Liver (tissue), 9 donors: Measurements from ENCODE around the gene ARFGAP3. TPM values are rescaled to one million over a fixed set of nuclear protein-coding genes. Genes with fewer than 3 reads are reported as not detected.
A peak's percentile ranks its signal among the peaks of the same experiment; 100 is the strongest.

Experiments
- DNase-seq: peaks from one replicate; pipeline ENCODE4 v3.0.0-alpha.2; 2017; ENCODE audit warnings: low spot score
- H3K27ac ChIP-seq, 2 donors: one replicate each; pipeline ENCODE4 v1.7.0; 2013; ENCODE audit warnings: inconsistent platforms in 2 of 2, low read length in 2 of 2, control low read depth in 1 of 2, low read depth in 1 of 2, mild to moderate bottlenecking in 1 of 2
- H3K27me3 ChIP-seq, 4 donors: one replicate each; pipeline versions ENCODE4 v1.6.1 to v1.7.0; 2013; ENCODE audit warnings: low read length in 3 of 4, inconsistent platforms in 1 of 4, mild to moderate bottlenecking in 1 of 4, moderate library complexity in 1 of 4; ENCODE audit not compliant: control insufficient read depth in 4 of 4, insufficient read depth in 4 of 4
- H3K36me3 ChIP-seq, 4 donors: one replicate each; pipeline versions ENCODE4 v1.6.1 to v1.7.0; 2013; ENCODE audit warnings: low read length in 3 of 4, mild to moderate bottlenecking in 3 of 4, low read depth in 1 of 4, moderate library complexity in 1 of 4; ENCODE audit not compliant: control insufficient read depth in 4 of 4, insufficient read depth in 3 of 4
- H3K4me1 ChIP-seq, 4 donors: one replicate each; pipeline versions ENCODE4 v1.6.1 to v1.7.0; 2013; ENCODE audit warnings: low read length in 3 of 4, mild to moderate bottlenecking in 3 of 4, moderate library complexity in 1 of 4; ENCODE audit not compliant: control insufficient read depth in 4 of 4, insufficient read depth in 4 of 4
- H3K4me3 ChIP-seq, 3 donors: one replicate each; pipeline versions ENCODE4 v1.6.1 to v1.7.0; 2013; ENCODE audit warnings: low read length in 3 of 3, control low read depth in 1 of 3, low read depth in 1 of 3, mild to moderate bottlenecking in 1 of 3
- H3K9ac ChIP-seq, 2 donors: one replicate each; pipeline ENCODE4 v1.7.0; 2013; ENCODE audit warnings: low read length in 2 of 2, mild to moderate bottlenecking in 2 of 2, moderate library complexity in 2 of 2, control low read depth in 1 of 2, low read depth in 1 of 2
- H3K9me3 ChIP-seq, 4 donors: one replicate each; pipeline versions ENCODE4 v1.6.1 to v1.7.0; 2013; ENCODE audit warnings: low read length in 3 of 4; ENCODE audit not compliant: control insufficient read depth in 4 of 4
- EGR1 ChIP-seq, 2 donors: IDR thresholded peaks; 2 replicates each; pipeline ENCODE4 v1.6.1; 2016 to 2018; ENCODE audit warnings: antibody characterized with exemption in 2 of 2, low read depth in 2 of 2
- FOXA1 ChIP-seq: IDR thresholded peaks from 2 replicates; pipeline ENCODE4 v1.6.1; 2016; ENCODE audit warnings: antibody characterized with exemption
- FOXA2 ChIP-seq: IDR thresholded peaks from 2 replicates; pipeline ENCODE4 v1.6.1; 2016; ENCODE audit warnings: antibody characterized with exemption
- GABPA ChIP-seq, 2 donors: IDR thresholded peaks in 1 of 2; conservative IDR thresholded peaks in 1 of 2; 2 replicates each; pipeline ENCODE4 v1.6.1; 2016; ENCODE audit warnings: antibody characterized with exemption in 2 of 2, mild to moderate bottlenecking in 1 of 2, moderate library complexity in 1 of 2
- HNF4A ChIP-seq, 2 donors: conservative IDR thresholded peaks; 2 replicates each; pipeline ENCODE4 v1.6.1; 2016; ENCODE audit warnings: antibody characterized with exemption in 2 of 2, mild to moderate bottlenecking in 2 of 2
- HNF4G ChIP-seq: IDR thresholded peaks from 2 replicates; pipeline ENCODE4 v1.6.1; 2016; ENCODE audit warnings: antibody characterized with exemption
- JUND ChIP-seq, 2 donors: IDR thresholded peaks; 2 replicates each; pipeline ENCODE4 v1.6.1; 2016; ENCODE audit warnings: antibody characterized with exemption in 2 of 2
- NR2F2 ChIP-seq: IDR thresholded peaks from 2 replicates; pipeline ENCODE4 v1.6.1; 2016; ENCODE audit warnings: antibody characterized with exemption
- RAD21 ChIP-seq, 2 donors: IDR thresholded peaks; 2 replicates each; pipeline ENCODE4 v1.6.1; 2016; ENCODE audit warnings: antibody characterized with exemption in 2 of 2, mild to moderate bottlenecking in 2 of 2
- RXRA ChIP-seq, 2 donors: IDR thresholded peaks; 2 replicates each; pipeline ENCODE4 v1.6.1; 2017 to 2018; ENCODE audit warnings: antibody characterized with exemption in 2 of 2, mild to moderate bottlenecking in 1 of 2
- SP1 ChIP-seq: IDR thresholded peaks from 2 replicates; pipeline ENCODE4 v1.6.1; 2018; ENCODE audit warnings: antibody characterized with exemption, mild to moderate bottlenecking
- TAF1 ChIP-seq: conservative IDR thresholded peaks from 2 replicates; pipeline ENCODE4 v1.6.1; 2016; ENCODE audit warnings: antibody characterized with exemption, mild to moderate bottlenecking
- YY1 ChIP-seq: IDR thresholded peaks from 2 replicates; pipeline ENCODE4 v1.6.1; 2016; ENCODE audit warnings: antibody characterized with exemption, mild to moderate bottlenecking
- WGBS: extraction: QIAGEN DNeasy Blood & Tissue Kit; methylation state at CpG from one replicate; pipeline ENCODE4 v1.1.7; 2013; 5-methylcytosine and 5-hydroxymethylcytosine counted together
- polyA plus RNA-seq, 2 donors: library from polyadenylated mRNA; stranded (reverse) in 1 of 2; unstranded in 1 of 2; fragments of 200-250 nt in 1 of 2; fragments of >200 nt in 1 of 2; fragmentation: Nextera tagmentation in 1 of 2; extraction: Ambion mirVana in 1 of 2; gene quantifications; one replicate each; pipeline versions ENCODE4 v1.2.1 to v1.2.3, GENCODE V29; 2013 to 2015
- total RNA-seq, 2 donors: library from RNA; depleted of rRNA; stranded (reverse); fragments of >200 nt; gene quantifications; one replicate each; pipeline ENCODE4 v1.2.3, GENCODE V29; 2014
- TF ChIP-seq, protein P1 (sequence below): IDR thresholded peaks from 2 replicates; pipeline ENCODE4 v1.6.1; 2016; ENCODE audit warnings: antibody characterized with exemption, mild to moderate bottlenecking
- TF ChIP-seq, protein P2 (sequence below): IDR thresholded peaks from 2 replicates; pipeline ENCODE4 v1.6.1; 2016; ENCODE audit warnings: antibody characterized with exemption
- TF ChIP-seq, protein P3 (sequence below): IDR thresholded peaks from 2 replicates; pipeline ENCODE4 v1.6.1; 2016; ENCODE audit warnings: antibody characterized with exemption
- donor health status: healthy.
- donor health status: healthy.
- donor health status: healthy.
- donor health status: healthy.
- donor health status: healthy.

The ARFGAP3 gene
- total and polyA plus RNA-seq, 4 donors = 18.2 to 55.1 (median 27.5) TPM

DNA sequence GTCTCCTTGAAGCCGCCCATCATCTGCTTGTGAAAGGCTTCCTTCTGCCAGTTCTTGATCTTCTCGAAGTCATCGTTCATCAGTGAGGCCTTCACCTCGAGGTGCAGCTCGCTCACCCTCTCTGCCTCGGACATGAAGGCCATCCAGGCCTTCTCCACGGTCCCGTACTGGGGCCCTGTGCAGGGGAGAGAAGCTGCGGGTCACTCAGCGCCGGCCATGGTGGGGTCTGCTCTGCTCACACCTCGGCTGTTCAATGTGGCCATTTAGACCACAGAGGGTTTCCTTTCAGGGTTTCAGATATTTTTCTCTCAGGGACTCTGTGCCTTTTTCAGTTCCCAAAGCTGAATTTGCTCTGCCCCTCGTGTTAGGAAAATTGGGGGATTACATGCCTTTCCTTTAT is 33.9 kb upstream of the ARFGAP3 start (continued):
- TF ChIP-seq GABPA (IDR thresholded peaks at IDR 0.05 in 1 of 2, conservative IDR thresholded peaks at IDR 0.05 in 1 of 2) (no peak), TAF1 (no peak), JUND (IDR thresholded peaks at IDR 0.05) (no peak)

GRCh38 chr22:42889304-42889703 is 32.2 kb upstream of the ARFGAP3 start:
- peaks cover 16 to 43% (median 35%) of the 10 kb centered on the region in 4 donors for H3K4me1 ChIP-seq
- WGBS = 89% methylated on average over 4 of the region's 4 CpGs

GRCh38 chr22:42887523-42888507 is 30.7 kb upstream of the ARFGAP3 start:
- DNase-seq = no peak
- Histone ChIP-seq H3K27me3 (no peaks in the 10 kb centered on the region), H3K4me3 (no peak overlapping the region), H3K9ac (peak overlapping the region; percentile 30 to 32), H3K9me3 (no peaks in the 10 kb centered on the region), H3K4me1 (peaks cover 11 to 31% (median 28%) of the 10 kb centered on the region in 4 donors), H3K36me3 (peaks cover 0 to 13% (median 8%) of the 10 kb centered on the region in 4 donors), H3K27ac (peak overlapping the region; percentile 72 to 84)
- 49% methylated on average over 14 of the region's 14 CpGs for WGBS
- TF ChIP-seq FOXA2 (no peak), RXRA (IDR thresholded peaks at IDR 0.05) (peak in 1 of 2 donors; percentile 86), EGR1 (IDR thresholded peaks at IDR 0.05; ENCODE audit: low read depth in 2 of 2) (peak in 1 of 2 donors; percentile 22), NR2F2 (no peak), FOXA1 (no peak), SP1 (peak; percentile 35), GABPA (IDR thresholded peaks at IDR 0.05 in 1 of 2, conservative IDR thresholded peaks at IDR 0.05 in 1 of 2) (peak in 1 of 2 donors; percentile 31), HNF4A (conservative IDR thresholded peaks at IDR 0.05) (peak; percentile 39 to 66), JUND (IDR thresholded peaks at IDR 0.05) (peak in 1 of 2 donors; percentile 79), TAF1 (no peak), YY1 (peak; percentile 91), RAD21 (IDR thresholded peaks at IDR 0.05) (peak; percentile 38 to 52), HNF4G (no peak)
- TF ChIP-seq, protein P1, sequence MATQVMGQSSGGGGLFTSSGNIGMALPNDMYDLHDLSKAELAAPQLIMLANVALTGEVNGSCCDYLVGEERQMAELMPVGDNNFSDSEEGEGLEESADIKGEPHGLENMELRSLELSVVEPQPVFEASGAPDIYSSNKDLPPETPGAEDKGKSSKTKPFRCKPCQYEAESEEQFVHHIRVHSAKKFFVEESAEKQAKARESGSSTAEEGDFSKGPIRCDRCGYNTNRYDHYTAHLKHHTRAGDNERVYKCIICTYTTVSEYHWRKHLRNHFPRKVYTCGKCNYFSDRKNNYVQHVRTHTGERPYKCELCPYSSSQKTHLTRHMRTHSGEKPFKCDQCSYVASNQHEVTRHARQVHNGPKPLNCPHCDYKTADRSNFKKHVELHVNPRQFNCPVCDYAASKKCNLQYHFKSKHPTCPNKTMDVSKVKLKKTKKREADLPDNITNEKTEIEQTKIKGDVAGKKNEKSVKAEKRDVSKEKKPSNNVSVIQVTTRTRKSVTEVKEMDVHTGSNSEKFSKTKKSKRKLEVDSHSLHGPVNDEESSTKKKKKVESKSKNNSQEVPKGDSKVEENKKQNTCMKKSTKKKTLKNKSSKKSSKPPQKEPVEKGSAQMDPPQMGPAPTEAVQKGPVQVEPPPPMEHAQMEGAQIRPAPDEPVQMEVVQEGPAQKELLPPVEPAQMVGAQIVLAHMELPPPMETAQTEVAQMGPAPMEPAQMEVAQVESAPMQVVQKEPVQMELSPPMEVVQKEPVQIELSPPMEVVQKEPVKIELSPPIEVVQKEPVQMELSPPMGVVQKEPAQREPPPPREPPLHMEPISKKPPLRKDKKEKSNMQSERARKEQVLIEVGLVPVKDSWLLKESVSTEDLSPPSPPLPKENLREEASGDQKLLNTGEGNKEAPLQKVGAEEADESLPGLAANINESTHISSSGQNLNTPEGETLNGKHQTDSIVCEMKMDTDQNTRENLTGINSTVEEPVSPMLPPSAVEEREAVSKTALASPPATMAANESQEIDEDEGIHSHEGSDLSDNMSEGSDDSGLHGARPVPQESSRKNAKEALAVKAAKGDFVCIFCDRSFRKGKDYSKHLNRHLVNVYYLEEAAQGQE = peak; percentile 46
- TF ChIP-seq, protein P2, sequence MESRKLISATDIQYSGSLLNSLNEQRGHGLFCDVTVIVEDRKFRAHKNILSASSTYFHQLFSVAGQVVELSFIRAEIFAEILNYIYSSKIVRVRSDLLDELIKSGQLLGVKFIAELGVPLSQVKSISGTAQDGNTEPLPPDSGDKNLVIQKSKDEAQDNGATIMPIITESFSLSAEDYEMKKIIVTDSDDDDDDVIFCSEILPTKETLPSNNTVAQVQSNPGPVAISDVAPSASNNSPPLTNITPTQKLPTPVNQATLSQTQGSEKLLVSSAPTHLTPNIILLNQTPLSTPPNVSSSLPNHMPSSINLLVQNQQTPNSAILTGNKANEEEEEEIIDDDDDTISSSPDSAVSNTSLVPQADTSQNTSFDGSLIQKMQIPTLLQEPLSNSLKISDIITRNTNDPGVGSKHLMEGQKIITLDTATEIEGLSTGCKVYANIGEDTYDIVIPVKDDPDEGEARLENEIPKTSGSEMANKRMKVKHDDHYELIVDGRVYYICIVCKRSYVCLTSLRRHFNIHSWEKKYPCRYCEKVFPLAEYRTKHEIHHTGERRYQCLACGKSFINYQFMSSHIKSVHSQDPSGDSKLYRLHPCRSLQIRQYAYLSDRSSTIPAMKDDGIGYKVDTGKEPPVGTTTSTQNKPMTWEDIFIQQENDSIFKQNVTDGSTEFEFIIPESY = no peak
- TF ChIP-seq, protein P3, sequence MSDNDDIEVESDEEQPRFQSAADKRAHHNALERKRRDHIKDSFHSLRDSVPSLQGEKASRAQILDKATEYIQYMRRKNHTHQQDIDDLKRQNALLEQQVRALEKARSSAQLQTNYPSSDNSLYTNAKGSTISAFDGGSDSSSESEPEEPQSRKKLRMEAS = peak; percentile 63

More at GRCh38 chr22:42889304-42889703, 32.2 kb upstream of the ARFGAP3 start:
- Histone ChIP-seq H3K4me3 (no peak overlapping the region), H3K27ac (peak overlapping the region; percentile 45 to 47), H3K9ac (no peak overlapping the region), H3K9me3 (no peaks in the 10 kb centered on the region), H3K36me3 (peaks cover 0 to 10% (median 3%) of the 10 kb centered on the region in 4 donors), H3K27me3 (no peaks in the 10 kb centered on the region)
- TF ChIP-seq, protein P1 = peak; percentile 9
- no peak for TF ChIP-seq FOXA2
- peak in 1 of 2 donors; percentile 15 for TF ChIP-seq RAD21 (IDR thresholded peaks at IDR 0.05)
- TF ChIP-seq JUND (IDR thresholded peaks at IDR 0.05) = peak; percentile 20 to 39
- no peak for DNase-seq
